SK-N-SH treated with all-trans-retinoic acid at 6 μM for 48 hours (cell line): Measurements from ENCODE around the gene PITPNC1.

ENCODE experiments used
- ATAC-seq: fragments of 200-7000 bp; cut with Tn5 transposase; 3 replicates; pipeline ENCODE4 v1.9.1; 2020; ENCODE audit warnings: mild to moderate bottlenecking, moderate library complexity
- ARNTL ChIP-seq: fragments of 450-650 bp; formaldehyde crosslinking; IDR thresholded peaks from 2 replicates; pipeline ENCODE4 v1.5.0; 2020; ENCODE audit warnings: low read depth, mild to moderate bottlenecking, moderate library complexity, borderline replicate concordance
- BACH2 ChIP-seq: fragments of 250-450 bp; sonication (Bioruptor Pico); IDR thresholded peaks from 2 replicates; pipeline ENCODE4 v1.9.0; 2021; ENCODE audit warnings: mild to moderate bottlenecking, borderline replicate concordance
- CSRNP3 ChIP-seq: fragments of 250-450 bp; sonication (Bioruptor Pico); IDR thresholded peaks from 2 replicates; pipeline ENCODE4 v1.5.1; 2021; ENCODE audit warnings: mild to moderate bottlenecking, moderate library complexity
- ESRRG ChIP-seq: fragments of 250-450 bp; sonication (Bioruptor Pico); IDR thresholded peaks from 2 replicates; pipeline ENCODE4 v1.6.1; 2021; ENCODE audit warnings: mild to moderate bottlenecking
- GLIS3 ChIP-seq: fragments of 250-450 bp; sonication (Bioruptor Pico); IDR thresholded peaks from 2 replicates; pipeline ENCODE4 v1.5.0; 2020; ENCODE audit warnings: mild to moderate bottlenecking, moderate library complexity
- ISL1 ChIP-seq: fragments of 250-450 bp; sonication (Bioruptor Pico); IDR thresholded peaks from 2 replicates; pipeline ENCODE4 v2.1.2; 2022; ENCODE audit warnings: mild to moderate bottlenecking, moderate library complexity
- OSR1 ChIP-seq: fragments of 250-450 bp; sonication (Bioruptor Pico); IDR thresholded peaks from 2 replicates; pipeline ENCODE4 v1.8.0; 2022; ENCODE audit warnings: moderate library complexity, mild to moderate bottlenecking, inconsistent platforms
- POU6F1 ChIP-seq: fragments of 250-450 bp; sonication (Bioruptor Pico); IDR thresholded peaks from 2 replicates; pipeline ENCODE4 v1.8.0; 2021; ENCODE audit warnings: low read depth, mild to moderate bottlenecking, moderate library complexity, borderline replicate concordance
- PPARA ChIP-seq: fragments of 250-450 bp; sonication (Bioruptor Pico); IDR thresholded peaks from 2 replicates; pipeline ENCODE4 v1.5.0; 2020; ENCODE audit warnings: mild to moderate bottlenecking, borderline replicate concordance
- RARB ChIP-seq: fragments of 250-450 bp; sonication (Bioruptor Pico); IDR thresholded peaks from 2 replicates; pipeline ENCODE4 v1.8.0; 2021; ENCODE audit warnings: mild to moderate bottlenecking, moderate library complexity
- SNAI2 ChIP-seq: fragments of 250-450 bp; sonication (Bioruptor Pico); IDR thresholded peaks from 2 replicates; pipeline ENCODE4 v1.5.0; 2020; ENCODE audit warnings: mild to moderate bottlenecking, moderate library complexity
- TCF4 ChIP-seq: fragments of 250-450 bp; sonication (Bioruptor Pico); IDR thresholded peaks from 2 replicates; pipeline ENCODE4 v1.8.0; 2021; ENCODE audit warnings: mild to moderate bottlenecking, moderate library complexity, borderline replicate concordance
- TOX ChIP-seq: fragments of 250-450 bp; sonication (Bioruptor Pico); IDR thresholded peaks from 2 replicates; pipeline ENCODE4 v1.8.0; 2021; ENCODE audit warnings: mild to moderate bottlenecking, moderate library complexity, borderline replicate concordance
- TSHZ2 ChIP-seq: fragments of 250-450 bp; sonication (Bioruptor Pico); IDR thresholded peaks from 2 replicates; pipeline ENCODE4 v1.5.0; 2020; ENCODE audit warnings: mild to moderate bottlenecking, moderate library complexity
- ZC3H10 ChIP-seq: fragments of 250-450 bp; sonication (Bioruptor Pico); IDR thresholded peaks from 2 replicates; pipeline ENCODE4 v1.5.1; 2021; ENCODE audit warnings: mild to moderate bottlenecking, moderate library complexity
- ZFP3 ChIP-seq: fragments of 250-450 bp; sonication (Bioruptor Pico); IDR thresholded peaks from 2 replicates; pipeline ENCODE4 v1.5.0; 2020; ENCODE audit warnings: mild to moderate bottlenecking, moderate library complexity
- ZFP30 ChIP-seq: fragments of 450-650 bp; formaldehyde crosslinking; IDR thresholded peaks from 2 replicates; pipeline ENCODE4 v1.5.0; 2022; ENCODE audit warnings: mild to moderate bottlenecking, moderate library complexity
- ZNF565 ChIP-seq: fragments of 450-650 bp; formaldehyde crosslinking; conservative IDR thresholded peaks from 2 replicates; pipeline ENCODE4 v1.5.0; 2020; ENCODE audit warnings: low read depth, mild to moderate bottlenecking, moderate library complexity
- ZNF70 ChIP-seq: fragments of 450-650 bp; formaldehyde crosslinking; IDR thresholded peaks from 2 replicates; pipeline ENCODE4 v1.5.0; 2020; ENCODE audit warnings: mild to moderate bottlenecking, moderate library complexity
- ZNF8 ChIP-seq: fragments of 450-650 bp; formaldehyde crosslinking; IDR thresholded peaks from 2 replicates; pipeline ENCODE4 v1.5.0; 2020; ENCODE audit warnings: mild to moderate bottlenecking, moderate library complexity
- TF ChIP-seq, protein P1 (sequence below): fragments of 250-450 bp; sonication (Bioruptor Pico); IDR thresholded peaks from 2 replicates; pipeline ENCODE4 v1.5.1; 2020; ENCODE audit warnings: low read depth, mild to moderate bottlenecking, moderate library complexity

Gene PITPNC1

DNA sequence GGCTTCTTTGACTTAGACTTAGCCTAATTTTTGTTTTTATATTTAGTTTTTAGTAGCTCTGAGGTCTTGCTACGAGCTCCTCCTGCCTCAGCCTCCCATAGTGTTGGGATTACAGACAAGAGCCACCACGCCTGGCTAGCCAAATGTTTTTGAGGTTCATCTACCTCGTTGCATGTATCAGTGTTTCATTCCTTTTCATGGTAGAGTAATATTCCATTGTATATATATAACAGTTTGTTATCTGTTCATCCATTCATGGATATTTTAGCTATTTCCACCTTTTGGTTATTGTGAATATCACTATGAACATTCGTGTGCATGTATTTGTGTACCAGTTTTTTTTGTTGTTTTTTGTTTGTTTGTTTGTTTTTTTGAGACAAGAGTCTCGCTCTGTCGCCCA lies 352.8 kb downstream of the PITPNC1 start:
- TF ChIP-seq ESRRG = no peak
- no peak for TF ChIP-seq TCF4 (CRISPR knock-in tag)
- no peak for TF ChIP-seq POU6F1 (CRISPR knock-in tag)
- TF ChIP-seq ARNTL (CRISPR knock-in tag) = no peak
- no peak for TF ChIP-seq CSRNP3 (CRISPR knock-in tag)
- TF ChIP-seq SNAI2 (CRISPR knock-in tag) = no peak
- no peak for TF ChIP-seq ZFP30 (CRISPR knock-in tag)
- TF ChIP-seq OSR1 = no peak
- TF ChIP-seq ISL1 = no peak
- no peak for TF ChIP-seq PPARA
- no peak for TF ChIP-seq ZNF565 (CRISPR knock-in tag)
- TF ChIP-seq TSHZ2 (CRISPR knock-in tag) = no peak
- no peak for TF ChIP-seq RARB
- no peak for TF ChIP-seq ZNF8 (CRISPR knock-in tag)
- TF ChIP-seq, protein P1, sequence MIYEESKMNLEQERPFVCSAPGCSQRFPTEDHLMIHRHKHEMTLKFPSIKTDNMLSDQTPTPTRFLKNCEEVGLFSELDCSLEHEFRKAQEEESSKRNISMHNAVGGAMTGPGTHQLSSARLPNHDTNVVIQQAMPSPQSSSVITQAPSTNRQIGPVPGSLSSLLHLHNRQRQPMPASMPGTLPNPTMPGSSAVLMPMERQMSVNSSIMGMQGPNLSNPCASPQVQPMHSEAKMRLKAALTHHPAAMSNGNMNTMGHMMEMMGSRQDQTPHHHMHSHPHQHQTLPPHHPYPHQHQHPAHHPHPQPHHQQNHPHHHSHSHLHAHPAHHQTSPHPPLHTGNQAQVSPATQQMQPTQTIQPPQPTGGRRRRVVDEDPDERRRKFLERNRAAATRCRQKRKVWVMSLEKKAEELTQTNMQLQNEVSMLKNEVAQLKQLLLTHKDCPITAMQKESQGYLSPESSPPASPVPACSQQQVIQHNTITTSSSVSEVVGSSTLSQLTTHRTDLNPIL = no peak
- no peak for TF ChIP-seq ZC3H10 (CRISPR knock-in tag)
- no peak for TF ChIP-seq ZFP3 (CRISPR knock-in tag)
- ATAC-seq = no peak

DNA sequence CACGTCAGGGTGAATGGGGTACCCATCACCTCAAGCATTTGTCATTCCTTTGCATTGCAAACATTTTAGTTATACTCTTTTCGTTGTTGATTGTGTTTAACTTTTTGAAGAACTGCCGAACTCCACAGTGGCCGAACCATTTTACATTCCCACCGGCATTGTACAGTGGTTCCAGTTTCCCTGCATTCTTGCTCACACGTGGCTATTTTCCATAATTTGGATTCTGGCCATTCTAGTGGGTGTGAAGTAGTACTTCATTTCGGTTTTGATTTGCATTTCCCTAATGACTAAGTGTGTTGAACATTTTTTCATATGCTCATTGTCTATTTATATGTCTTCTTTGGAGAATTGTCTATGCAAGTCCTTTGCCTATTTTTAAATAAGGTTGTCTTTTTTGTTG lies 353.6 kb downstream of the PITPNC1 start:
- TF ChIP-seq GLIS3 (CRISPR knock-in tag) (no peak), ZFP3 (CRISPR knock-in tag) (no peak)
- no peak for ATAC-seq

DNA sequence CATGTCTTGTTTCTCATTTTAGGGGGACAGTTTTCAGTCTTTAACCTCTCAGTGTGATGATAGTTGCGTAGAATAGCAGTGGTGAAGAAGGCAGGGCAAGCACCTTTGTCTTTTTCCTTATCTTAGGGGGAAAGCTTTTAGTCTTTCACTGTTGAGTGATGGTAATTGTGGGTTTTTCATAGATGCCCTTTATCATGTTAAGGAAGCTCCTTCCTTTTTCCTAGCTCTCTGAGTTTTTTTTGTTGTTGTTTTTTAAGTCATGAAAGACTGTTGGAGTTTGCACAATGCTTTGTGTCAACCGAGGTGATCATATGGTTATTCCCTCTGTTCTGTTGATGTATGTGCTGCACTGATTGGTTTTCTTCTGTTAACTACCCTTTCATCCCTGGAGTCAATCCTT lies 356.4 kb downstream of the PITPNC1 start:
- ATAC-seq = no peak
- TF ChIP-seq TCF4 (CRISPR knock-in tag) (no peak), ESRRG (no peak), ISL1 (no peak), ZNF70 (CRISPR knock-in tag) (no peak), TOX (CRISPR knock-in tag) (no peak), BACH2 (CRISPR knock-in tag) (no peak), ZNF8 (CRISPR knock-in tag) (no peak), TSHZ2 (CRISPR knock-in tag) (no peak), PPARA (no peak), SNAI2 (CRISPR knock-in tag) (no peak), CSRNP3 (CRISPR knock-in tag) (no peak), OSR1 (no peak), ZFP30 (CRISPR knock-in tag) (no peak), POU6F1 (CRISPR knock-in tag) (no peak), ARNTL (CRISPR knock-in tag) (no peak), ZC3H10 (CRISPR knock-in tag) (no peak), ZNF565 (CRISPR knock-in tag) (no peak), GLIS3 (CRISPR knock-in tag) (no peak)
- TF ChIP-seq, protein P1 = no peak
